ENCODE measurements around the gene SLC44A5.

Gene SLC44A5

GRCh38 chr1:75461808-75462325, 149.0 kb downstream of the SLC44A5 start:
- no peak for TF ChIP-seq FOXM1 (IDR thresholded peaks at IDR 0.05; ENCODE audit: borderline replicate concordance, low read depth)
- TF ChIP-seq EGR1 (IDR thresholded peaks at IDR 0.05), result no peak
- TF ChIP-seq CEBPB (IDR thresholded peaks at IDR 0.05), result no peak
- TF ChIP-seq EP300 (IDR thresholded peaks at IDR 0.05; ENCODE audit: borderline replicate concordance), result no peak
- no peak for TF ChIP-seq RAD21 (IDR thresholded peaks at IDR 0.05; ENCODE audit: low read depth)
- no peak for TF ChIP-seq MAX (IDR thresholded peaks at IDR 0.05)

GRCh38 chr1:75449998-75450397, 160.9 kb downstream of the SLC44A5 start:
- TF ChIP-seq TAF1 (IDR thresholded peaks at IDR 0.05; ENCODE audit: low read depth) (no peak), RAD21 (IDR thresholded peaks at IDR 0.05; ENCODE audit: low read depth) (no peak)

- TF ChIP-seq YY1 (IDR thresholded peaks at IDR 0.05; ENCODE audit: low read depth) (no peak), CREB1 (IDR thresholded peaks at IDR 0.05; ENCODE audit: low read depth) (no peak), EGR1 (IDR thresholded peaks at IDR 0.05) (no peak), TAF1 (IDR thresholded peaks at IDR 0.05; ENCODE audit: low read depth) (no peak), EP300 (IDR thresholded peaks at IDR 0.05; ENCODE audit: borderline replicate concordance) (no peak), FOXM1 (IDR thresholded peaks at IDR 0.05; ENCODE audit: borderline replicate concordance, low read depth) (no peak), MAX (IDR thresholded peaks at IDR 0.05) (no peak)
Observed at GRCh38 chr1:75444220-75444619, 166.7 kb downstream of the SLC44A5 start.

- TF ChIP-seq FOXM1 (IDR thresholded peaks at IDR 0.05; ENCODE audit: borderline replicate concordance, low read depth) (no peak), EGR1 (IDR thresholded peaks at IDR 0.05) (no peak), REST (IDR thresholded peaks at IDR 0.05; ENCODE audit: low read depth) (no peak), EP300 (IDR thresholded peaks at IDR 0.05; ENCODE audit: borderline replicate concordance) (no peak)
Observed at GRCh38 chr1:75440274-75440673, 170.6 kb downstream of the SLC44A5 start.

- no peak for TF ChIP-seq MAX (IDR thresholded peaks at IDR 0.05)
- TF ChIP-seq EGR1 (IDR thresholded peaks at IDR 0.05), result no peak
- TF ChIP-seq EP300 (IDR thresholded peaks at IDR 0.05; ENCODE audit: borderline replicate concordance), result no peak
- TF ChIP-seq FOXM1 (IDR thresholded peaks at IDR 0.05; ENCODE audit: borderline replicate concordance, low read depth), result no peak
- TF ChIP-seq RAD21 (IDR thresholded peaks at IDR 0.05; ENCODE audit: low read depth), result no peak
- no peak for TF ChIP-seq YY1 (IDR thresholded peaks at IDR 0.05; ENCODE audit: low read depth)
- no peak for TF ChIP-seq TEAD4 (IDR thresholded peaks at IDR 0.05)
- no peak for TF ChIP-seq NFIC (IDR thresholded peaks at IDR 0.05)
- TF ChIP-seq TAF1 (IDR thresholded peaks at IDR 0.05; ENCODE audit: low read depth), result no peak
- no peak for TF ChIP-seq REST (IDR thresholded peaks at IDR 0.05; ENCODE audit: low read depth)
- no peak for TF ChIP-seq CREB1 (IDR thresholded peaks at IDR 0.05; ENCODE audit: low read depth)
- no peak for TF ChIP-seq TCF12 (IDR thresholded peaks at IDR 0.05; ENCODE audit: low read depth)
- TF ChIP-seq ZBTB7A (IDR thresholded peaks at IDR 0.05; ENCODE audit: low read depth), result no peak
- TF ChIP-seq USF1 (IDR thresholded peaks at IDR 0.05), result no peak
- no peak for TF ChIP-seq CEBPB (IDR thresholded peaks at IDR 0.05)
Observed at GRCh38 chr1:75438355-75438754, 172.6 kb downstream of the SLC44A5 start.

- TF ChIP-seq REST (IDR thresholded peaks at IDR 0.05; ENCODE audit: low read depth) (no peak), CREB1 (IDR thresholded peaks at IDR 0.05; ENCODE audit: low read depth) (no peak), USF1 (IDR thresholded peaks at IDR 0.05) (no peak), TCF12 (IDR thresholded peaks at IDR 0.05; ENCODE audit: low read depth) (no peak), TEAD4 (IDR thresholded peaks at IDR 0.05) (no peak), EGR1 (IDR thresholded peaks at IDR 0.05) (no peak), FOXM1 (IDR thresholded peaks at IDR 0.05; ENCODE audit: borderline replicate concordance, low read depth) (no peak), CEBPB (IDR thresholded peaks at IDR 0.05) (no peak), ZBTB7A (IDR thresholded peaks at IDR 0.05; ENCODE audit: low read depth) (no peak), MAX (IDR thresholded peaks at IDR 0.05) (no peak)
Observed at GRCh38 chr1:75431843-75432242, 179.1 kb downstream of the SLC44A5 start.

All from Ishikawa (cell line).